Stimulated activated CD8-positive, alpha-beta memory T cell treated with anti-CD3 and anti-CD28 coated beads, Interleukin-7, amount 100 ng/mL, for 48 hours (primary cell): Measurements from ENCODE around the gene EEF1A2.

Experiments
- DNase-seq, 2 donors: peaks; one replicate each; pipeline ENCODE4 v3.0.0-alpha.2; 2020; ENCODE audit warnings: low read depth in 1 of 2; ENCODE audit errors: extremely low read depth in 1 of 2

EEF1A2 gene

GRCh38 chr20:63471981-63472831 is 26.7 kb downstream of the EEF1A2 start, which contains the start of gene KCNQ2:
TSS of gene KCNQ2 (minus strand) at chr20:63472655. CDS start at chr20:63472463, 192 bp downstream.
- DNase-seq, result no peak

GRCh38 chr20:63471717-63471980 is 27.2 kb downstream of the EEF1A2 start:
- DNase-seq, result no peak

- no peak for DNase-seq
These were observed 27.7 kb downstream of the EEF1A2 start for GRCh38 chr20:63471002-63471716.

DNA sequence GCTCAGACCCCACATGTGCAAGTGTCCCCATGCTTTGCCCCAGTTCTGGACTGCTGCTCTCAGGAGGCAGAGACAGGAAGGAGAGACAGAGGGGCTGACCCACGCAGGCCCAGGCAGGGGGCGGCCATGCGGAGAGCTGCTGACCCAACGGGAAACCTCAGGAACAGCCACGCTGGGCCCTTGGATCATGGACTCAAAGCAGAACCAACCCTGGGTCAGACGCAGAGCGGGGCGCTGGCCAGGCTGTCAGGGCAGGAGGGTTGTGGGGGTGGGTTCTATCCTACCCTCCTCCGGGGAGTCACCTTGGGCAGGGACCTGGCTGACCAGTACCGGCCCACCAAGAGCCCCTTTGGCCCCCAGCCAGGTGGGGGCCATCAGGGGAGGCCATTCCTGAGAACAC is 28.5 kb downstream of the EEF1A2 start:
- DNase-seq, result no peak

DNA sequence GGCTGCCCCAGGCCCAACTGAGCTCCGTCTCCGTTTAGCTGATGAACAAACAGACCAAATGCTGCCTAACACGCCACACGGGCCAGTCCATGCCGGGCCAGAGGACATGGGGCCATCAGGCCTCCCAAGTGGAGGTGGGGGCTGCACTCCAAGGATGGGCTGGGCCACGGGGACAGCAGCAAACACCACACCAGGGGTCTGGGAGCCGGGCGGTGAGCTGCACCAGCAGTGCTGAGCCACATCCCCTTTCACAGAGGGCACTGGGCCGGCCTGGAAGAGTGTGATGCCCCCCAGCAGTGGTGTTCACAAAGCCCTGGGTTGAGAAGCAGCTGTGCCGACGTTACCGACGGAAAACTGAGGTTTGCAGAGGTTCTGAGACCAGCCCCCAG is 29.2 kb downstream of the EEF1A2 start:
- no peak for DNase-seq

GRCh38 chr20:63469019-63469712 is 29.7 kb downstream of the EEF1A2 start:
- DNase-seq, result no peak

DNA sequence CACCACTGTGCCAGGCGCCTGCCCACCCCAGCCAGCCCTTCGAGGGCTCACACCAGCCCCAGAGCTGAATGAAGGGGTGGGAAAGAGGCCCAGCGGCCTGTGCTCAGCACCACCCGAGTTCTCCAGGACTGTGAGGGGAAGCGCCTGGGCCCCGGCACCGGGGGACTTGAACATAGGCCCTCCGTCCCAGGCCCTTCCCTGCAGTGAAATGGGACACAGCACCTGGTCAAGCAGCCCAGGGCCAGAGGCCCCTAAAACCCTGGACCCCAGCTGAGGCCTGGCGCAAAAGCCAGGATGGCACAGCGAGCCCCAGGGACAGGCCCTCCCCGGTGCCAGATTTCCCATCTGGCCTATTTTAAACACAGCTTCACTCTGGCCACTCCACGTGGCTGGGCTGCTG is 30.5 kb downstream of the EEF1A2 start:
- no peak for DNase-seq

DNA sequence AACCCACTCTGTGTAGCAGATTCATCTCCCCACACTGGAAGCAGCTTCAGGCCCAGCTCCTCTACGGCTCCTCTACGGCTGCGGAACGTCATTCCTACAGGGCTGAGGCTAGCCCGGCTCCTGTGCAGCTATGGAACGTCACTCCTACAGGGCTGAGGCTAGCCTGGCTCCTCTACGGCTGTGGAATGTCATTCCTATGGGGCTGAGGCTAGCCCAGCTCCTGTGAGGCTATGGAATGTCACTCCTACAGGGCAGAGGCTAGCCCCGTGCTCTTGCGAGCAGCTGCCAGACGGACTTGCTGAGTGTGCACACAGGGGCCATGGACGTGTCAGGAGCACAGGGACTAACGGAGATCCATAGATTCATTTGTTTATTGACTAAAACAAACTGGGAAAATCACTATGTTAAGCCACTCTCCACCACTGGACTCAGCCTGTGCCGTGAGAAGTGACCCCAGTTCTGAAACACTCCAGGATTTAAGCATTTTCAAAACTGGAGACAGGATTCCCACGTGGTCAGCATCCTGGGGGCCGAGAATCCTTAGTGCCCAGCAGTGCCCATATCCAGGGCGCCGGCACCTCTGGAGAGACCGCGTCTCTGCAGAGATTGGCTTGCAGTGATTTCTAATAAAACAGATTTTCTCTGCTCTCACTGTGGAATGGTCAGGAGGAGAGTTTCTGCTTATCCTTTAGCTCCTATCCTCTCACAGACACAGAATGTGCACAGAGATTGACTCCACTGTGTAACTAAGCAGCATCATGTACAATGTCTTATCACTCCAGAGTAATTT is 31.4 kb downstream of the EEF1A2 start:
- DNase-seq, result no peak

DNA sequence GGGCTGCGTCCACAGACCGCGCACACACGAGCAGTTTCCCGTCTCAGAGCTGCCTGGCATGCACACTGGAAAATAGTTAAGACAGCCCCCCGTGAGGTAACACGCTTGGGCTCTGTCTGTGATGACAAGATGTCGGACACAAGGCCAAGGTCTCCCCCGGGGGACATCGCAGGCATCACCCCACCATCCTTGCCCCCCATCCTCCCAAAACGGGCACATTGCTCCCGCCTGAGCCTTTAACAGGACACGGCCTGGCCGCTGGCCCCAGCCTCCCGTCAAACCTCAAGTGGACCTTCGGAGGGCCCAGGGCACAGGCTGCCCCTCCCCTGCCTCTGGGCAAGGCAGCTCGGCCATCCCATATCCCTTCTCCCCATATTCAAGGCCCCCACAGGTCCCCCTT is 32.0 kb downstream of the EEF1A2 start:
- no peak for DNase-seq

- no peak for DNase-seq
These were observed 32.5 kb downstream of the EEF1A2 start for GRCh38 chr20:63466250-63466825.

GRCh38 chr20:63465380-63466249 is 33.3 kb downstream of the EEF1A2 start:
- no peak for DNase-seq

DNA sequence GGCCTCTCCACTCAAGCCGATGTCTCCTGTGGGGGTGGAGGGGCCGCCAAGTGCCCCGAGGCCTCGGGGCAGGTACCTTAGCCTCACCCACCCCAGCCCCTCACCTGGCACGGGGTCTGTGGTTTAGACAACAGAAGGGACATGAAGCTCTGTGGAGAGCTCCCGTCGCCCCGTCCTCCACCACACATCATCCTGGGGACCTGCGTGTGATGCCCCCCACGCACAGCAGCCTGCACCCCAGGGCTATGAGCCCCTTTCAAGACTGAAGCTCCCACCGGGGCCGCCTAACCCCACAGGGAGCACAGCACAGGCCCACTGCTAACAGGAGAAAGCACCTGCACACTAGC is 34.6 kb downstream of the EEF1A2 start:
- no peak for DNase-seq

GRCh38 chr20:63463400-63464288 is 35.2 kb downstream of the EEF1A2 start:
- DNase-seq, result no peak

- no peak for DNase-seq
These were observed 36.6 kb downstream of the EEF1A2 start for GRCh38 chr20:63462244-63462643.

DNA sequence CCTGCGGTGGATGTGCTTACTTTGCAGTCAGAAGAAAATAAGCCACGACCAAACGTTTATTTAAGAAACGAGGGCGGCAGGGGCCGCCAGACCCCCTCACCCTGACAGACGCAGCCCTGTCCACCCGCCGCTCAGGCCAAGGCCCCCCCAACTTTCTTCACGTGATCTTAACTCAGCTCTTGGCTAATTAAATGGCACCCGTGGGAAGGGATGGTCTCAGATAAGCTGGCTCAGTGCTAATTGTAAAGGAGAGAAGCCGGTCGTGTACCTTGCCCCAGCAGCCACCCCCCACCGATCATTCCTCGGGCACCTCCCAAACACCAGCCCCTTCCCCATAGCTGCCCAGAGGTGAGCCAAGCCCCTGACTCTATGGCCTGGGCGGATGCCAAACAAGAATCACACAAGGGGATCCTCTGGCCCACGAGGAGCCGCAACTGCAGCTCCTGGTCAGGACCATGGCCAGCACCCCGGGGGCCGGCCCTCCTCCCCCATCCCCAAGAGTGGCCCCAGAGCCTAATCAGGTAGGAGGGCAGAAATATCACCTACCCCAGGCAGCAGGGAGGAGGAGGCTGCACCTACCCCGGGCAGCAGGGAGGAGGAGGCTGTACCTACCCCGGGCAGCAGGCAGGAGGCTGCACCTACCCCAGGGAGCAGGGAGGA is 37.6 kb downstream of the EEF1A2 start:
- DNase-seq, result no peak

DNA sequence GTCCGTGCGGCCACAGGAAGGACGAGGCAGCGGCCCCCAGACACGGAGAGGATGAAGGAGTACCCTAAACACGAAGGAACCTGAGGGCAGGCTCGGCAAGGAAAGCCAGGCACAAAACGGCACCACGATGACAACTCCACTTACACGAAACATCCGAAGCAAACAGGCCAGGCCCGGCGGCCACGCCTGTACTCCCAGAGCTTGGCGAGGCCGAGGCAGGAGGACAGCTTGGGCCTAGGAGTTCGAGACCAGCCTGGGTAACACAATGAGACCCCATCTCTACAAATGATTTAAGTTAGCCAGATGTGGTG is 39.9 kb downstream of the EEF1A2 start:
- no peak for DNase-seq

DNA sequence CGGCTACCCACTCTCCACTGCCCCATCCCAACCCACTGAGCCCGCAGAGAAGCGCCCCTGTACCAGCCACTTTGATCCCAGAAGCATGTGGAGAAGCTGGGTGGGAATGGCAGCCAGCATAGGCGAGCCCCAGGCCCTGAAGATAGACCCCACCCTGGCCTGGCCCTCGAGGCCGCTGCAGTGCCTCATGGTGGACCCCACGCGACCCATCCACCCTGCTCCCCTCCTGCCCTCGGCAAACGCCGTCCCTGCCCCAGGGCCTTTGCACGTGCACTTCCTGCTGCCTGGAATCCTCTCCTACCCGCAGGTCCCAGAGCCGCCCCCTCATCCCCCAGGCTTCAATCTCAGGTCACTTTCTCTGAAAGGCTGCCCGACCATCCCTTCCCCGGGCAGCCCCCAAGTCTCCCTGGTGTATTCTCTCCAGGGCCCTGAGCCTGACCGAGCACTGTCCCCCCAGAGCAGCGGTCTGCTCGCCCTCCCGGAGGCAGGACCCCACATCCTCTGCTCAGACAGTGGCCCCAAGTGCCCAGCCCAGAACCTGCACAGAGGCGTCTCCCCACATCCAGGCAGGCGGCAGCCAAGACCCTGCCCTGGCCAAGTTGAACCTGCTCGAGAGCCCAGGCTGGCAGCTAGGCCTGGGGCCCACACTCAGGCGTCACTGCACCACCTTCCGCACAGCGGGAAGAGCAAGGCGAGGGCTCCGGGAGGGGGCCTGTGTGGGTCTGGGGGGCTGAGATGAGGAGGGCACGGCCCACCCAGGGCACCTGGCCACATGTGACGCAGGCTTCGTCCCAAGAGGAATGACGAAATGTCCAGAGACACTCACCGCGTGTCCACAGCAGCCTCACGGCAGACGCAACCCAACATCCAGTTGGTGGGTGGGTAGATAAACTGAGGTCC is 40.5 kb downstream of the EEF1A2 start:
- no peak for DNase-seq

- no peak for DNase-seq
These were observed 41.1 kb downstream of the EEF1A2 start for GRCh38 chr20:63457737-63458136.
